Loucy (cell line): Measurements from ENCODE around the gene RAI1.

ENCODE experiments used
- H2AFZ ChIP-seq: fragments of 200-600 bp; sonication (generic); 2 replicates; pipeline ENCODE4 v1.6.0; 2016; ENCODE audit warnings: antibody characterized with exemption, mild to moderate bottlenecking, low read length, moderate library complexity
- H3F3A ChIP-seq: fragments of 200-600 bp; 2 replicates; pipeline ENCODE4 v1.6.0; 2016; ENCODE audit warnings: antibody characterized with exemption, low read depth, mild to moderate bottlenecking
- H3K27me3 ChIP-seq: fragments of 200-600 bp; sonication (generic); 2 replicates; pipeline ENCODE4 v1.6.1; 2014; ENCODE audit warnings: low read length, mild to moderate bottlenecking; ENCODE audit not compliant: insufficient read depth, poor library complexity, severe bottlenecking
- H3K36me3 ChIP-seq: fragments of 200-600 bp; sonication (generic); 2 replicates; pipeline ENCODE4 v1.6.1; 2016; ENCODE audit warnings: low read length; ENCODE audit not compliant: insufficient read depth
- H3K4me1 ChIP-seq: fragments of 200-600 bp; sonication (generic); 2 replicates; pipeline ENCODE4 v1.5.1; 2014; ENCODE audit warnings: low read length, mild to moderate bottlenecking; ENCODE audit not compliant: insufficient read depth, poor library complexity, severe bottlenecking
- H3K4me2 ChIP-seq: fragments of 200-600 bp; sonication (generic); 2 replicates; pipeline ENCODE4 v1.6.0; 2014; ENCODE audit warnings: antibody characterized with exemption, low read length, low read depth, mild to moderate bottlenecking; ENCODE audit not compliant: poor library complexity, severe bottlenecking
- H3K4me3 ChIP-seq: fragments of 200-600 bp; sonication (generic); 2 replicates; pipeline ENCODE4 v1.5.1; 2014; ENCODE audit warnings: low read length, mild to moderate bottlenecking, mixed read lengths; ENCODE audit not compliant: poor library complexity, severe bottlenecking
- H3K79me2 ChIP-seq: fragments of 200-600 bp; sonication (generic); 2 replicates; pipeline ENCODE4 v1.6.1; 2014; ENCODE audit warnings: low read length; ENCODE audit not compliant: insufficient read depth
- H3K9ac ChIP-seq: fragments of 200-600 bp; sonication (generic); 2 replicates; pipeline ENCODE4 v1.6.0; 2014; ENCODE audit warnings: mild to moderate bottlenecking, low read depth, low read length, moderate library complexity; ENCODE audit not compliant: poor library complexity, severe bottlenecking
- H3K9me2 ChIP-seq: fragments of 200-600 bp; sonication (generic); replicated peaks from 2 replicates; pipeline ENCODE4 v1.6.1; 2016; ENCODE audit warnings: low read depth, low read length, mixed read lengths
- H3K9me3 ChIP-seq: fragments of 200-600 bp; sonication (generic); 2 replicates; pipeline ENCODE4 v1.6.1; 2014; ENCODE audit warnings: mild to moderate bottlenecking, antibody characterized with exemption, low read length, low read depth; ENCODE audit not compliant: insufficient read depth
- H4K20me1 ChIP-seq: fragments of 200-600 bp; sonication (generic); 2 replicates; pipeline ENCODE4 v1.6.0; 2014; ENCODE audit warnings: antibody characterized with exemption, low read length, mild to moderate bottlenecking; ENCODE audit not compliant: insufficient read depth, poor library complexity, severe bottlenecking
- EZH2phosphoT487 ChIP-seq: fragments of 200-600 bp; IDR thresholded peaks from 2 replicates; pipeline ENCODE4 v1.6.1; 2018; ENCODE audit warnings: antibody characterized with exemption, mild to moderate bottlenecking, moderate library complexity, borderline replicate concordance
- TF ChIP-seq, protein P1 (sequence below): fragments of 200-600 bp; sonication (generic); conservative IDR thresholded peaks from 2 replicates; pipeline ENCODE4 v1.5.1; 2014; ENCODE audit warnings: mild to moderate bottlenecking, antibody characterized with exemption, low read length

Gene RAI1

DNA sequence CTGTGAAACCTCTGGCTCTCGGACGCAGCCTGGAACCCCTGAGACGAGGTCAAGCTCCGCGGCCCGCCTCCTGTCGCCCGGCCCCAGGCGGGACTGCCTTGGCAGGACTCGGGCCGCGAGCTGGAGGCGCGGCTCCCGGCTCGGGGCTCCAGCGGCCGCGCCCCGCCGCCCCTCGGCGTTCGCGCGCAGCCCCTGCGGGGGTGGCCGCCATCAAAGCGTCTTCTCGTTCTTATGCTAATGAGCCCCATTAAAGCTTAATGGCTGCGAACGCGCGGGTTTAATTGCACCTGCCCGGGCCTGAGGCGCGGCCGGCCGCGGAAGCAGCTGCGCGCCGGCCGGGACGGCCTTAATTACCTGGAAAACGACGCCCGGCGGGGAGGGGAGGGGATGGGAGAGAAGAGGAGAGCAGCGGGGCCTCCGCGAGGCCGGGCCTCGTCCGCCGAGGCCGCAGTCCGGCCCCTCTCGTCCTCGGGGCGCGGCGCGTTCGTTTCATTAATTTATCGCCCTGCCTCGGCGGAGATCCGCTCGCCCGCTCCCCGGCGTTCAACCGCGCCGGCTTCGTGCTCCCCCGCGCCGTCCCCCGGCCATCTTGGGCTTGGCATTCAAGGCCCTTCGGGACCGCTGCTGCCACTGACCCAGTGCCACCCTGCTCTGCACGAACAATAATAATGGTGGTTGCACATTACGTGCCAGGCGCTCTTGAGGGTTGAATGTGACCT lies 19.2 kb downstream of the RAI1 start:
- Histone ChIP-seq H3K4me1 (peaks cover 20% of the 10 kb centered on the region), H3K27me3 (no peaks in the 10 kb centered on the region), H4K20me1 (peaks cover 96% of the 10 kb centered on the region), H3K9ac (no peak overlapping the region), H3K4me2 (no peak overlapping the region), H3K4me3 (no peak overlapping the region), H3K9me2 (no peaks in the 10 kb centered on the region), H3K9me3 (no peaks in the 10 kb centered on the region), H3K36me3 (peaks cover 21% of the 10 kb centered on the region), H3F3A (no peaks in the 10 kb centered on the region), H3K79me2 (peaks cover 100% of the 10 kb centered on the region), H2AFZ (no peak overlapping the region)
- TF ChIP-seq, protein P1, sequence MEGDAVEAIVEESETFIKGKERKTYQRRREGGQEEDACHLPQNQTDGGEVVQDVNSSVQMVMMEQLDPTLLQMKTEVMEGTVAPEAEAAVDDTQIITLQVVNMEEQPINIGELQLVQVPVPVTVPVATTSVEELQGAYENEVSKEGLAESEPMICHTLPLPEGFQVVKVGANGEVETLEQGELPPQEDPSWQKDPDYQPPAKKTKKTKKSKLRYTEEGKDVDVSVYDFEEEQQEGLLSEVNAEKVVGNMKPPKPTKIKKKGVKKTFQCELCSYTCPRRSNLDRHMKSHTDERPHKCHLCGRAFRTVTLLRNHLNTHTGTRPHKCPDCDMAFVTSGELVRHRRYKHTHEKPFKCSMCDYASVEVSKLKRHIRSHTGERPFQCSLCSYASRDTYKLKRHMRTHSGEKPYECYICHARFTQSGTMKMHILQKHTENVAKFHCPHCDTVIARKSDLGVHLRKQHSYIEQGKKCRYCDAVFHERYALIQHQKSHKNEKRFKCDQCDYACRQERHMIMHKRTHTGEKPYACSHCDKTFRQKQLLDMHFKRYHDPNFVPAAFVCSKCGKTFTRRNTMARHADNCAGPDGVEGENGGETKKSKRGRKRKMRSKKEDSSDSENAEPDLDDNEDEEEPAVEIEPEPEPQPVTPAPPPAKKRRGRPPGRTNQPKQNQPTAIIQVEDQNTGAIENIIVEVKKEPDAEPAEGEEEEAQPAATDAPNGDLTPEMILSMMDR, result no peak
- no peak for TF ChIP-seq EZH2phosphoT487

GRCh38 chr17:17701112-17701511 lies 19.9 kb downstream of the RAI1 start:
- H3K9me3 ChIP-seq, result no peaks in the 10 kb centered on the region
- H3F3A ChIP-seq, result no peaks in the 10 kb centered on the region
- H3K4me3 ChIP-seq, result no peak overlapping the region
- no peak overlapping the region for H3K9ac ChIP-seq
- H3K27me3 ChIP-seq, result no peaks in the 10 kb centered on the region
- no peak overlapping the region for H2AFZ ChIP-seq
- H3K79me2 ChIP-seq, result peaks cover 100% of the 10 kb centered on the region
- peaks cover 21% of the 10 kb centered on the region for H3K36me3 ChIP-seq
- no peak for TF ChIP-seq EZH2phosphoT487
- TF ChIP-seq, protein P1, result no peak
- H3K4me1 ChIP-seq, result peaks cover 13% of the 10 kb centered on the region
- no peak overlapping the region for H3K4me2 ChIP-seq
- H4K20me1 ChIP-seq, result peaks cover 92% of the 10 kb centered on the region
- no peaks in the 10 kb centered on the region for H3K9me2 ChIP-seq

DNA sequence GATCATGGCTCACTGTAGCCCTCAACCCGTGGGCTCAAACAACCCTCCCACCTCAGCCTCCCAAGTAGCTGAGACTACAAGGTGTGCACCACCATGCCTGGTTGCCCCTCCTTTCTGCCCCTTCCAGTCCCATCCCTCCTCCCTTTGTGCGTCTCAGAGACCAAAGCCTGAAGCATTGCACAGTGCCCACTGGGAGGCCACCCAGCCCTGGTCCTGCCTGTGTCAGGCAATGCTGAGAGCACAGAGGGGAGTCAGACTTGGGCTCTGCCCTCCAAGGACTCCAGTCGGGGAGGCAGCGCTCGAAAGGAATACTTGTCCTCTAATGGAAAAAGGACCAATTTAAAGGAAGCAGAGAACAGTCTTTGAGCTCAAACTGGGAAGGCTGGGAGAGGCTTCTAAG lies 20.4 kb downstream of the RAI1 start:
- Histone ChIP-seq H3K9me3 (no peaks in the 10 kb centered on the region), H3K4me2 (no peak overlapping the region), H3K36me3 (peaks cover 21% of the 10 kb centered on the region), H3K4me3 (no peak overlapping the region), H3K79me2 (peaks cover 100% of the 10 kb centered on the region), H3K4me1 (peaks cover 11% of the 10 kb centered on the region), H3K27me3 (no peaks in the 10 kb centered on the region), H3K9me2 (no peaks in the 10 kb centered on the region), H3K9ac (no peak overlapping the region), H3F3A (no peaks in the 10 kb centered on the region), H4K20me1 (peaks cover 92% of the 10 kb centered on the region), H2AFZ (no peak overlapping the region)
- TF ChIP-seq EZH2phosphoT487, result no peak
- TF ChIP-seq, protein P1, result no peak
